Lower lobe of right lung (tissue), 2 donors: Measurements from ENCODE around the gene ARFIP2. TPM values are rescaled to one million over a fixed set of nuclear protein-coding genes. Genes with fewer than 3 reads are reported as not detected.

Experiments used
- ATAC-seq, 2 donors: fragments of 200-7000 bp; cut with Tn5 transposase; one replicate each; pipeline ENCODE4 v1.9.1; 2020 to 2022; ENCODE audit warnings: mild to moderate bottlenecking in 2 of 2, moderate library complexity in 2 of 2
- DNase-seq: peaks from one replicate; pipeline ENCODE4 v3.0.0-alpha.2; 2020
- H3K27ac ChIP-seq: fragments of 200-600 bp; one replicate; pipeline ENCODE4 v1.8.0; 2022
- H3K27me3 ChIP-seq: fragments of 200-600 bp; one replicate; pipeline ENCODE4 v1.8.0; 2022; ENCODE audit warnings: low read depth
- H3K36me3 ChIP-seq: fragments of 200-600 bp; one replicate; pipeline ENCODE4 v1.8.0; 2022; ENCODE audit warnings: mild to moderate bottlenecking
- H3K4me1 ChIP-seq: fragments of 200-600 bp; one replicate; pipeline ENCODE4 v1.8.0; 2022
- H3K4me3 ChIP-seq: fragments of 200-600 bp; one replicate; pipeline ENCODE4 v1.8.0; 2022; ENCODE audit warnings: mild to moderate bottlenecking
- H3K9me3 ChIP-seq: fragments of 200-600 bp; one replicate; pipeline ENCODE4 v1.8.0; 2022
- intact Hi-C: fragments of 100-400 bp; cut with DNase I; formaldehyde crosslinking; loops from one replicate; pipeline ENCODE4 v1.11.0; 2022
- total RNA-seq: library from RNA; stranded (reverse); fragmentation: NEBNext Ultra II Directional; extraction: Animal tissue kit (Norgen Biotek cat#: 25700); gene quantifications from one replicate; pipeline ENCODE4 v1.2.1, GENCODE V29; 2021
- TF ChIP-seq, protein P1 (sequence below): fragments of 200-600 bp; IDR thresholded peaks from one replicate; pipeline ENCODE4 v1.8.0; 2022; ENCODE audit warnings: antibody characterized with exemption, mild to moderate bottlenecking
- donor health status: DM: no; HTN: yes; CAD: no; lungs with severe emphysema.

The ARFIP2 gene
- total RNA-seq, 1 donor from 2014 or later: 38.8 TPM

- peaks cover 43% of the 10 kb centered on the region for H3K36me3 ChIP-seq
- H3K9me3 ChIP-seq: no peaks in the 10 kb centered on the region
- TF ChIP-seq, protein P1, sequence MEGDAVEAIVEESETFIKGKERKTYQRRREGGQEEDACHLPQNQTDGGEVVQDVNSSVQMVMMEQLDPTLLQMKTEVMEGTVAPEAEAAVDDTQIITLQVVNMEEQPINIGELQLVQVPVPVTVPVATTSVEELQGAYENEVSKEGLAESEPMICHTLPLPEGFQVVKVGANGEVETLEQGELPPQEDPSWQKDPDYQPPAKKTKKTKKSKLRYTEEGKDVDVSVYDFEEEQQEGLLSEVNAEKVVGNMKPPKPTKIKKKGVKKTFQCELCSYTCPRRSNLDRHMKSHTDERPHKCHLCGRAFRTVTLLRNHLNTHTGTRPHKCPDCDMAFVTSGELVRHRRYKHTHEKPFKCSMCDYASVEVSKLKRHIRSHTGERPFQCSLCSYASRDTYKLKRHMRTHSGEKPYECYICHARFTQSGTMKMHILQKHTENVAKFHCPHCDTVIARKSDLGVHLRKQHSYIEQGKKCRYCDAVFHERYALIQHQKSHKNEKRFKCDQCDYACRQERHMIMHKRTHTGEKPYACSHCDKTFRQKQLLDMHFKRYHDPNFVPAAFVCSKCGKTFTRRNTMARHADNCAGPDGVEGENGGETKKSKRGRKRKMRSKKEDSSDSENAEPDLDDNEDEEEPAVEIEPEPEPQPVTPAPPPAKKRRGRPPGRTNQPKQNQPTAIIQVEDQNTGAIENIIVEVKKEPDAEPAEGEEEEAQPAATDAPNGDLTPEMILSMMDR: no peak
- peak in 1 of 2 donors; percentile 13 for ATAC-seq
- no peaks in the 10 kb centered on the region for H3K4me1 ChIP-seq
- H3K4me3 ChIP-seq: no peak overlapping the region
- no peak for DNase-seq
- intact Hi-C loops: no loop called here
- H3K27me3 ChIP-seq: no peaks in the 10 kb centered on the region
- H3K27ac ChIP-seq: no peak overlapping the region
These were observed 17.4 kb upstream of the ARFIP2 start for GRCh38 chr11:6498544-6498943.

GRCh38 chr11:6498121-6498520 lies 17.0 kb upstream of the ARFIP2 start:
- TF ChIP-seq, protein P1: no peak
- Histone ChIP-seq H3K4me3 (no peak overlapping the region), H3K36me3 (peaks cover 43% of the 10 kb centered on the region), H3K4me1 (no peaks in the 10 kb centered on the region), H3K27me3 (no peaks in the 10 kb centered on the region), H3K27ac (no peak overlapping the region), H3K9me3 (no peaks in the 10 kb centered on the region)
- ATAC-seq (peak; percentile 21 to 47), DNase-seq (no peak)
- intact Hi-C loops: no loop called here

DNA sequence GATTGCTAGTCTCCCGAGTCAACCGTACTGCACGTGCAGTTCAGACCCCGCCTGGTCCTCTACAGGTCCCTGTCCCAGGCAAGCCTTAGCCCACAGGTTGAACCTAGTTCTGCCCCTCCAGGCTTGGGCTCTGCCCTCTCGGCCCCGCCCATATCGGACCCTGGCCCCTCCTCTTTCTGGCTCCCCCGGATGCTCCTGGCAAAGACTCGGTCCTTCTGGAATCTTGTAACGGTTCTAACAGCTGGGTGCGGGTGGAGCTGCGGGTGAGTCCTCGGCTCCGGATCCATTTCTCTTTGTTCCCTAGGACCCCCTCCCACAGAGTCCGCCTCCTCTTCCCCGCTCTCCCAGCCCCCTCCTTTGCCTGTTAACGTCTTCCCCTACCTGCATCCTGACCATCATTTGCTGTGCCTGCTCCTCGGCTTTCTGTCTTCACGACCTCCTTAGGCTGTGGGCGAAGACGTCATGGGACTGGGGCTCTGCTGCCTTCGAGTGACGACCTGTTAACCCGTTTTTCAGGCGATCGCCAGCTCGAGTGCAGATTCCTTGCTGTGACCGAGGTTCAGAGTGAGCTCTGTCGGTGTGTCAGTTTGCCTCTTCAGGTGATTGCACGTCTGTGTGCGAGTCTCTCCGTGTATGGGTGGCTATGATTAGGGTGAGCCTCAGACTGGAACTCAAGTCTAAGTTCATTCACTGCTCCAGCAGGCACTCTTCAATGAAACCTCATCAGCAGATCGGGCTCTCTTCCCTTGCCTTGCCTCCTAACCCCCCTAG lies 16.1 kb upstream of the ARFIP2 start, which contains the start of gene DNHD1:
Gene DNHD1 (plus strand): TSS at position 212 of the 771 bp plus-strand sequence. CDS start 936 bp downstream, outside the sequence.
- H3K27me3 ChIP-seq: no peaks in the 10 kb centered on the region
- H3K4me3 ChIP-seq: peak within 1 kb of the TSS; percentile 5
- H3K27ac ChIP-seq: no peak within 1 kb of the TSS
- peak; percentile 24 to 39 for ATAC-seq
- TF ChIP-seq, protein P1: no peak
- DNase-seq: no peak
- peaks cover 45% of the 10 kb centered on the region for H3K36me3 ChIP-seq
- no peaks in the 10 kb centered on the region for H3K9me3 ChIP-seq
- intact Hi-C loops: no loop called here
- H3K4me1 ChIP-seq: no peaks in the 10 kb centered on the region

DNA sequence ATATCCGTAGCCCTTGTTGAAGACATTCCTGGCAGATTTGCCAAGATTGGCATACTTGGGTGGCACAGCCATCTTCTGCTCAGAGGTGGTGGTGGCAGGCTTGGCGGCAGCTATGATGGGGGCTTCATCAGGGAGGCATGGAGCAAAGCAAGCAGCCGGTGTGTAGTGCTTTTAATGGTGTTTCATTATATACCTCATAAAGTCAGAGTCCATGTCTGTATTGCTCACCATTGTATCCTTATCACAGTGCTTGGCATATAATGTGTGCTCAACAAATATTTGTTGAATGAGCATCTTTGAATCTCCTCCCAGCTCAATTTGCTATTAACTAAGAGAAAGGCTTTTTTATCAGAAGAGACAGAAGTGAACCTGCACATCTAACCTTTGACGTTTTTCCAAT lies 8.2 kb upstream of the ARFIP2 start:
- TF ChIP-seq, protein P1: no peak
- intact Hi-C loops: no loop called here
- no peaks in the 10 kb centered on the region for H3K9me3 ChIP-seq
- H3K27ac ChIP-seq: no peak overlapping the region
- no peaks in the 10 kb centered on the region for H3K27me3 ChIP-seq
- H3K4me1 ChIP-seq: no peaks in the 10 kb centered on the region
- no peak overlapping the region for H3K4me3 ChIP-seq
- peaks cover 82% of the 10 kb centered on the region for H3K36me3 ChIP-seq
- DNase-seq (no peak), ATAC-seq (no peak)

GRCh38 chr11:6488821-6489220 lies 7.7 kb upstream of the ARFIP2 start:
- no peak overlapping the region for H3K4me3 ChIP-seq
- H3K27me3 ChIP-seq: no peaks in the 10 kb centered on the region
- DNase-seq: no peak
- no peak for ATAC-seq
- intact Hi-C loops: no loop called here
- peaks cover 82% of the 10 kb centered on the region for H3K36me3 ChIP-seq
- H3K9me3 ChIP-seq: no peaks in the 10 kb centered on the region
- TF ChIP-seq, protein P1: no peak
- H3K4me1 ChIP-seq: no peaks in the 10 kb centered on the region
- no peak overlapping the region for H3K27ac ChIP-seq
